ENCODE measurements around the gene DIDO1.
"Not testable (repeated sequence)": the region's sequence is repeated elsewhere in the genome, so short reads cannot be mapped to it uniquely, and the experiment has no call there.

The DIDO1 gene

GRCh38 chr20:62933966-62934365 lies 7.7 kb upstream of the DIDO1 start:
- in situ Hi-C loops (cut with HindIII; ENCODE audit: low sequenced_read_pairs): no loop called here

- in situ Hi-C loops (cut with HindIII; ENCODE audit: low sequenced_read_pairs): no loop called here
Measured at GRCh38 chr20:62931464-62931863, 5.2 kb upstream of the DIDO1 start.

DNA sequence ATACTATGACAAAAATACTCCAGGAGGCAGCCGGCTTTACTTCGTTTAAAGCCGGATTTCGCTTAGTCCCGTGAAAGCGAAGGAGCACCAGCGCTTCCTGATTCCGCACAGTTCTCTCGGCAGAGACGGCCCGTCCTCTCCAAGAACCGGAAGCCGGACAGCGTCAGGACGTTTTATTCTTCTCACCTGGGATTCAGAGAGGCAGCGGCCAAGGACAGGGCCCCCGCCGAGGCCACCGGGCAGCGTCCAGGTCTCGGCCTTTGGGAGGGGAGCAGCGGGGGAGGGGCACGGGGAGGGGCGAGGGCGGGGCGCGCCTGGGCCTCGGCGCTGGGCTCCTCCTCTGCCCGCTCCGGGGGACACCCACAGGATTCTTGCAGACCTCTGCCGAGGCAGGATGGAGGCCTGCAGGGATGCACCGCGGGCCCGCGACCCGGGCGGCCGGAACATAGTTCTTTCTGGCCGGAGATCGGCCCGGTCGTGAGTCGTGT lies 2.8 kb upstream of the DIDO1 start:
- in situ Hi-C loops (cut with HindIII; ENCODE audit: low sequenced_read_pairs): no loop called here

GRCh38 chr20:62928246-62928939 lies 2.1 kb upstream of the DIDO1 start:
- in situ Hi-C loops (cut with HindIII; ENCODE audit: low sequenced_read_pairs): no loop called here

- in situ Hi-C loops (cut with HindIII; ENCODE audit: low sequenced_read_pairs): no loop called here
Measured at GRCh38 chr20:62927128-62927705, 912 bp upstream of the DIDO1 start.

GRCh38 chr20:62925420-62926228 lies 681 bp downstream of the DIDO1 start:
- in situ Hi-C loops (cut with HindIII; ENCODE audit: low sequenced_read_pairs): no loop called here

- in situ Hi-C loops (cut with HindIII; ENCODE audit: low sequenced_read_pairs): no loop called here
Measured at GRCh38 chr20:62925076-62925419, 1.3 kb downstream of the DIDO1 start.

- in situ Hi-C loops (cut with HindIII; ENCODE audit: low sequenced_read_pairs): no loop called here
Measured at GRCh38 chr20:62924442-62925075, 1.7 kb downstream of the DIDO1 start.

DNA sequence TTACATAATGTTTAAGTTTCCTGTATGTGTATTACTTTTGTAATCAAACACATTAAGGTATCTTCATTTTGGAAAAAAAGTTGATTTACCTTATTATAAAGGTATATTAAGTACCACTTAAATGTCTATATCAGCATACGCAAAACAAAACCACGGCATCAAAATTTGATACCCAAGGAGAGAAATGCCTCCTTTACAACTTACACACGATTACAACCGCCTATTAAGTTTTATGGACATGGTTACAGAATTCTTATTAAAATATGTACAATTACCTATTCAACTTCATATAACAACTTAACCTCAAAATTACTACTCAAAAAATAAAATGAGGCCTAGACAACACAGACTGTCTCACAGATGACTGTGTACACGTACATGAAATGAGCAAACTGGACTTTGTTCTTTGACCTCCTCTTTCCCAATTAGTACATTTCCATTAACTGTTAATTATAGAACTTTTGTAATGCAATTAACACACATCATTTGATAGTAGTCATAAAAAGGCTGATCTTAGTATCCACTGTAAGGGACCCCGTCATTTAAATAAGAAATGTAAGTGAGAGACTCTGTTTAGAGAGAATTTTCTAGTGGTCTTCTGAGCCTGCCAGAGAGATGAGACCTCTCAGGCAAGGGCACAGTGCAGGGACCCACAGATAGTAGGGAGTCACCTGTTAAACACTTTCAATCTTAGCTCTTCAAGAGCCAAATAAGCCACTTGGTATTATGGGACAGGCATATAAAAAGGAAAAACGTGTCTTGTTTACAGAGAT lies 2.5 kb downstream of the DIDO1 start:
- in situ Hi-C loops (cut with HindIII; ENCODE audit: low sequenced_read_pairs): no loop called here

DNA sequence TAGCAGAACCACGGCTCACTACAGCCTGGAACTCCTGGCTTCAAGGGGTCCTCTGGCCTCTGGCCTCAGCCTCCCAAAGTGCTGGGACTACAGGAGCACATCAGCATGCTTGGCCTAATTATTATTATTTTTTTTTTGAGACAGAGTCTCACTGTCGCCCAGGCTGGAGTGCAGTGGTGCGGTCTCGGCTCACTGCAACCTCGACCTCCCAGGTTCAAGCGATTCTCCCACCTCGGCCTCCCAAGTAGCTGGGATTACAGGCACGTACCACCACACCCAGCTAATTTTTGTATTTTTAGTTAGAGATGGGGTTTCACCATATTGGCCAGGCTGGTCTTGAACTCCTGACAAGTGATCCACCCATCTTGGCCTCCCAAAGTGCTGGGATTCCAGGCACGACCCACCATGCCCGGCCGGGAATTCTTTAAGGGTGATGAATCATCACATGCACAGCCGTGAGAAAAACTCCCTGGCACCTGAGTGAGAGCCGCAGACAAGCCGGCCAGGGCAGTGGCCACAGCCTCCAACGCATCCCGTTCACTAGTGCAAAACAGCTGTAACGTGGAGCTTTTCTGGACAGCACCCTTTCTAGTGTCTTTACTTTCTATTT lies 3.1 kb downstream of the DIDO1 start:
- in situ Hi-C loops (cut with HindIII; ENCODE audit: low sequenced_read_pairs): not testable (repeated sequence)

GRCh38 chr20:62922451-62922921 lies 3.8 kb downstream of the DIDO1 start:
- in situ Hi-C loops (cut with HindIII; ENCODE audit: low sequenced_read_pairs): no loop called here

DNA sequence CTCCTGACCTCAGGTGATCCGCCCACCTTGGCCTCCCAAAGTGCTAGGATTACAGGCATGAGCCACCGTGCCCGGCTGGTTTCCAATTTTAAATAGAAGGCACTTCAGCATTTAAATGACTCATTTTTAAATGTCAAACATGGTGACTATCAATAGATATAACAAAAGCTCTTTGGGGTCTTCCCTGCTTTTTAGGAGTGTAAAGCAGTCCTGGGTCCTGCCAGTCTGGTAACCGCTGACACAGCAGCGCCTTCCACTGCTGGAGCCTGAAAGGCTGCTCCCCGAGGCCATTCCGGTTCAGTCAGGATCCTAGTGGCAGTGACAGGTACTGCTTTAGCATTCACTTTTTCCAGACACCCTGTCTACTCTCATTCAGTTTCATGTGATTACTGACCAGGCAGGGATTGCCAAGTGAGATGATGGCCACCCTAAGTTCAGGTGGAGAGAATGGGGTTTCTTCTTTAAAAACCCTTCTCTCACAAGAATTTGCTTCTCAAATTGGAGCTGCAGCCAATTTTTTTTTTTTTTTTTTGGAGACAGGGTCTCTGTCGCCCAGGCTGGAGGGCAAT lies 5.1 kb downstream of the DIDO1 start:
- in situ Hi-C loops (cut with HindIII; ENCODE audit: low sequenced_read_pairs): no loop called here

DNA sequence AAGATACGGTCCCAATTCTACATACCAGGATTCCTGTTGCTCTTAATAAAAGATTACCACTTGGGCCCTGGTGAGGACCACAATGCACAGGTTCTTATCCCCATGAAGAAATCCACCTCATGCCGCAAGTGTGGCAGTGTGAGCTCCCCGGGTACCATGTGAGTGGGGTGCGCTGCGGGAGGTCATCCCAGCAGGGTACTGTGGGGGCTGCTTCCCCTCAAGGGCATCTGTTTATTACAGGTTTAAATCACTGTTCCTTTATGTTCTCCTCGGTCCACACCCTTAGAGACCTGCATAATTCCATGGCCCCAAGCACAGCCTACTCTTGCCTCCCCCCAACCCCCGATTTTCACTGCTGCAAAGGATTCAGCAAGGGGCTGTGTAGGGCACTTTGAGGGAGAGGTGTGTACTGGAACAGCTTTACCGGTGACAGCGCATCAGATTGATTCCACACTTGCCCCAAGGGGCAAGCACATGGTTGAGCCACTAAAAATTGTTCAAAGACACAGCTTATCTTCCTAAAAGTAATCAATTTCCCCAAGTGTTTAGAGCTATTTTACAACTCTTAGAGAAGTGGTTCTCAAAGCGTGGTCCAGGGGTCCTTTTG lies 6.2 kb downstream of the DIDO1 start:
- in situ Hi-C loops (cut with HindIII; ENCODE audit: low sequenced_read_pairs): no loop called here

GRCh38 chr20:62918831-62919230 lies 7.5 kb downstream of the DIDO1 start:
- in situ Hi-C loops (cut with HindIII; ENCODE audit: low sequenced_read_pairs): no loop called here

DNA sequence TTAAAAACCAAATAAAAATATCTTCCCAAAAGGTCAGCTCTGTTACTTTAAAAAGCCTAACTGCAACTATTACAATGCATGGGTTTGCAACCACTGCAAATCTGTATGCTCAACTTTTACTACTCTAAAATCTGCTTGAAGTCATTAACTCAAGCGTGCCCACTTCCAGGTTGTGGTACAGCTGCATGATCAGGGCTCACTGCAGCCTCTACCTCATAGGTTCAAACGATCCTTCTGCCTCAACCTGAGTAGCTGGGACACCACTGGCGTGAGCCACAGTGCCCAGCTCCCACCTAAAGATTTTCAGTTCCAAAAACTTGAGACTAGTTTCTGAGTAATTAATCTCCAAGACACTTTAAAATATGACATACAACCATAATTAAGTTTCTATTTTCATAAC lies 8.2 kb downstream of the DIDO1 start:
- in situ Hi-C loops (cut with HindIII; ENCODE audit: low sequenced_read_pairs): no loop called here

DNA sequence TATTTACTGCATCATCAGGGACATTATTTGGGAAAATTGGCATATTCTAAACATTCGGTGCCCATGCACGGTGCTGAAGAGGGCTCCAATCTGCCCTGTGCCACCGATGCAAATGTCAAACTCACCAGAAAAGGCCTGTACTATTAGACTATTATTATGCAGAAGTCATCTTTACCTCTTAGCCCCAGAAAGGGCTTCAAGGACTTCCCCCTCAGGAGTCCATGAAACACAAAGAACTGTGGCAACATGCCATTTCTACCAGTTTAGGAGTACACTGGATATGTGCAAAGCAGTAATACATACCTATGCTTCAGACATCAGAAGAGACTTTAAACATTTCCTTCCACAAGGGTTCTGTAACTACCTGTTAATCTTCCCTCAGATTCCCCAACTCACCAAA lies 8.6 kb downstream of the DIDO1 start:
- in situ Hi-C loops (cut with HindIII; ENCODE audit: low sequenced_read_pairs): no loop called here

DNA sequence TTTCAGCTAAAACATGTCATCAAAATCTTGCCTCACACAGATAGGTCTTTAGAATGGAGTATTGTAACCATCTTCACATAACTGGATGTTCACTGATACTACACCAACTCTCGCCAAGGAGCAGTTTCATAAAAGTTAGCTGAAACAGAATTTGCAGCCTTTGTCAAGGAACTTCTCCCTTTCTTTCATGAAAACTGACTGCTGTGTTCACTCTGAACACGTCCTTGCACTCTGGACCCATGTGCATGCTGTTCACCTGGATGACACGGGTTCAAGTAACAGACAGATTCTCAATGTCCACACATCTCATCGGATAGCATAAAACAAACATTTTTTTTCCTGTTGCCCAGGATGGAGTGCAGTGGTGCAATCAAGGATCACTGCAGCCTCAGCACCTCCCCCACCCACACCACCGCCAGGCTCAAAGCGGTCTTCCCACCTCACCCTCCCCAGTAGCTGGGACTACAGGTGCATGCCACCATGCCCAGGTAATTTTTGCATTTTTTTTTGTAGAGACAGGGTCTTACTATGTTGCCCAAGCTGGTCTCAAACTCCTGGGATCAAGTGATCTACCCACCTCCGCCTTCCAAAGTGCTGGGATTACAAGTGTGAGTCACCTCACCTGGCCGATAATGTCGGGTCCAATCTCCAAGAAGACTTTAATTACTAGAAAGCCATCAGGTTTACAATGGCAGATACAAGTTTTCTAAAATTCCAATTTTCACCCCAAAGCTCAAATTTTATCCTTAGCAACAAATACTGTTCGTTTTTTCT lies 9.4 kb downstream of the DIDO1 start:
- in situ Hi-C loops (cut with HindIII; ENCODE audit: low sequenced_read_pairs): no loop called here

DNA sequence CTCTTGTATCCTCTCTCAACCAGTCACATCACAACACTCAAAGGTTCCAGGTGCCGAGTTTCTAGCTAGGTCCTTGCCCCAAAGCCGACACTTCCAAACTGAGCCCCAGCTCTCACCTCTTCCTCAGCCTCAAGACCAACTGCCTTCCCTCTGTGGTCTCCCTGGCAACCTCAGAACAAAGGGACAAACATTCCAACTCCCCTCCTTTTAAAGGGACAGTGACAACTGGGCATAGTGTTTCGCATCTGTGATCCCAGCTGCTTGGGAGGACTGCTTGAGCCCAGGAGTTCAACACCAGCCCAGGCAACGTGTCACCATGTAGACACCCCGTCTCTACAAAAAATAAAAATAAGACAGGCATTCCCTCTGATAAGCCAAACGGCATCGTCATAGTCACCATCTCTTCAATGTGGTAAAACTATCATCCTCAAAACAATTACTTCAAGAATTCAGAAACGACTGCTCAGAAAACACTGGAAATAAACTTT lies 11.3 kb downstream of the DIDO1 start:
- in situ Hi-C loops (cut with HindIII; ENCODE audit: low sequenced_read_pairs): no loop called here

- in situ Hi-C loops (cut with HindIII; ENCODE audit: low sequenced_read_pairs): no loop called here
Measured at GRCh38 chr20:62914436-62914835, 11.9 kb downstream of the DIDO1 start.

All from DLD1 (cell line).